DND-41 (cell line): ENCODE results near the gene IDH2.
"Not testable (repeated sequence)": the region's sequence is repeated elsewhere in the genome, so short reads cannot be mapped to it uniquely, and the experiment has no call there.

Source experiments
- ATAC-seq: fragments of 200-7000 bp; cut with Tn5 transposase; 3 replicates; pipeline ENCODE4 v1.9.1; 2021; ENCODE audit warnings: low read depth; ENCODE audit not compliant: insufficient read depth
- DNase-seq: peaks from one replicate; pipeline ENCODE4 v3.0.0-alpha.2; 2020
- H2AFZ ChIP-seq: 2 replicates; pipeline ENCODE4 v1.6.0; 2012; ENCODE audit warnings: low read depth, low read length
- H3K27ac ChIP-seq: 2 replicates; pipeline ENCODE4 v1.5.1; 2012; ENCODE audit warnings: low read length, inconsistent platforms
- H3K27me3 ChIP-seq: fragments of 200-600 bp; sonication (generic); 2 replicates; pipeline ENCODE4 v1.6.0; 2012; ENCODE audit warnings: low read length, mild to moderate bottlenecking, inconsistent platforms; ENCODE audit not compliant: insufficient read depth, poor library complexity
- H3K36me3 ChIP-seq: 2 replicates; pipeline ENCODE4 v1.5.1; 2012; ENCODE audit warnings: low read length, inconsistent platforms; ENCODE audit not compliant: insufficient read depth
- H3K4me1 ChIP-seq: 2 replicates; pipeline ENCODE4 v1.5.1; 2012; ENCODE audit warnings: mild to moderate bottlenecking, low read length; ENCODE audit not compliant: insufficient read depth
- H3K4me2 ChIP-seq: 2 replicates; pipeline ENCODE4 v1.6.0; 2012; ENCODE audit warnings: mild to moderate bottlenecking, moderate library complexity, low read length, inconsistent platforms; ENCODE audit not compliant: insufficient read depth
- H3K4me3 ChIP-seq, 2 experiments: fragments of 200-600 bp in 1 of 2; shearing (Covaris generic) in 1 of 2; 2 replicates each; pipeline ENCODE4 v1.5.1; 2012 to 2016; ENCODE audit warnings: inconsistent platforms in 2 of 2, low read length in 2 of 2, mild to moderate bottlenecking in 2 of 2, low read depth in 1 of 2, moderate library complexity in 1 of 2
- H3K79me2 ChIP-seq: 2 replicates; pipeline ENCODE4 v1.6.0; 2012; ENCODE audit warnings: low read length, inconsistent platforms; ENCODE audit not compliant: insufficient read depth
- H3K9ac ChIP-seq: 2 replicates; pipeline ENCODE4 v1.6.0; 2012; ENCODE audit warnings: low read depth, mild to moderate bottlenecking, inconsistent platforms, low read length, moderate library complexity
- H3K9me3 ChIP-seq: 2 replicates; pipeline ENCODE4 v1.5.1; 2012; ENCODE audit warnings: low read length, moderate library complexity, mild to moderate bottlenecking, inconsistent platforms; ENCODE audit not compliant: insufficient read depth, severe bottlenecking
- H4K20me1 ChIP-seq: 2 replicates; pipeline ENCODE4 v1.6.0; 2012; ENCODE audit warnings: low read length; ENCODE audit not compliant: insufficient read depth
- EZH2 ChIP-seq: IDR thresholded peaks from 3 replicates; pipeline ENCODE4 v1.6.1; 2012; ENCODE audit warnings: borderline replicate concordance, low read depth, mild to moderate bottlenecking, moderate library complexity, low read length, inconsistent platforms; ENCODE audit not compliant: severe bottlenecking
- TF ChIP-seq, protein P1 (sequence below): IDR thresholded peaks from 2 replicates; pipeline ENCODE4 v1.5.1; 2012; ENCODE audit warnings: borderline replicate concordance, low read length, moderate library complexity, mild to moderate bottlenecking; ENCODE audit not compliant: poor library complexity, severe bottlenecking; ENCODE audit errors: extremely low read depth

The IDH2 gene

DNA sequence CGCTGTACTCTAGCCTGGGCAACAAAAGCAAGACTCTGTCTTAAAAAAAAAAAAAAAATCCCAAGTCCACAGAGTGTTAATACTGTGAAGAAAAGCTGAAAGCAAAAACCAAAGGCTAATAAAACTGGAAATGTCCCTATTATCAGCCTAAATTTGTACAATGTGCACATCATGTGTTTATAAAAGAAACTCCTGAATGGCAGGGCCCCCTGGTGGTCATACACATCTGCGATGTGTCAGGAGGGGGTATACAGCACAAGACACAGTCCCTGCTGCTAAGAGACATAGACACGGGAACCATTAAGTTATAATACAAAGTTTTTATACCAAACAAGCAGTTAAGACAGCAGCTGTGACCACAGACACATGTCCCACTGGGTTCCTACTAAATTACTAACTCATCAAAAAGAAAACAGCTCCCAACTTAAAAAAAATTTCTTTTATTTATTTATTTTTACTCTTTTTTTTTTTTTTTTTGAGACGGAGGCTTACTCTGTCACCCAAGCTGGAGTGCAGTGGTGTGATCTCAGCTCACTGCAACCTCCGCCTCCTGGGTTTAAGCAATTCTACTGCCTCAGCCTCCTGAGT lies 31.0 kb downstream of the IDH2 start:
- no peaks in the 10 kb centered on the region for H3K27me3 ChIP-seq
- H3K4me3 ChIP-seq: no peak overlapping the region
- TF ChIP-seq EZH2: no peak
- TF ChIP-seq, protein P1, sequence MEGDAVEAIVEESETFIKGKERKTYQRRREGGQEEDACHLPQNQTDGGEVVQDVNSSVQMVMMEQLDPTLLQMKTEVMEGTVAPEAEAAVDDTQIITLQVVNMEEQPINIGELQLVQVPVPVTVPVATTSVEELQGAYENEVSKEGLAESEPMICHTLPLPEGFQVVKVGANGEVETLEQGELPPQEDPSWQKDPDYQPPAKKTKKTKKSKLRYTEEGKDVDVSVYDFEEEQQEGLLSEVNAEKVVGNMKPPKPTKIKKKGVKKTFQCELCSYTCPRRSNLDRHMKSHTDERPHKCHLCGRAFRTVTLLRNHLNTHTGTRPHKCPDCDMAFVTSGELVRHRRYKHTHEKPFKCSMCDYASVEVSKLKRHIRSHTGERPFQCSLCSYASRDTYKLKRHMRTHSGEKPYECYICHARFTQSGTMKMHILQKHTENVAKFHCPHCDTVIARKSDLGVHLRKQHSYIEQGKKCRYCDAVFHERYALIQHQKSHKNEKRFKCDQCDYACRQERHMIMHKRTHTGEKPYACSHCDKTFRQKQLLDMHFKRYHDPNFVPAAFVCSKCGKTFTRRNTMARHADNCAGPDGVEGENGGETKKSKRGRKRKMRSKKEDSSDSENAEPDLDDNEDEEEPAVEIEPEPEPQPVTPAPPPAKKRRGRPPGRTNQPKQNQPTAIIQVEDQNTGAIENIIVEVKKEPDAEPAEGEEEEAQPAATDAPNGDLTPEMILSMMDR: peak; percentile 85
- peak; percentile 78 for DNase-seq
- no peaks in the 10 kb centered on the region for H3K4me1 ChIP-seq
- no peak overlapping the region for H3K9ac ChIP-seq
- no peaks in the 10 kb centered on the region for H3K79me2 ChIP-seq
- no peak overlapping the region for H3K27ac ChIP-seq
- no peaks in the 10 kb centered on the region for H4K20me1 ChIP-seq
- no peaks in the 10 kb centered on the region for H3K9me3 ChIP-seq
- ATAC-seq: peak; percentile 92
- no peak overlapping the region for H3K4me2 ChIP-seq
- H2AFZ ChIP-seq: no peak overlapping the region
- peaks cover 58% of the 10 kb centered on the region for H3K36me3 ChIP-seq

DNA sequence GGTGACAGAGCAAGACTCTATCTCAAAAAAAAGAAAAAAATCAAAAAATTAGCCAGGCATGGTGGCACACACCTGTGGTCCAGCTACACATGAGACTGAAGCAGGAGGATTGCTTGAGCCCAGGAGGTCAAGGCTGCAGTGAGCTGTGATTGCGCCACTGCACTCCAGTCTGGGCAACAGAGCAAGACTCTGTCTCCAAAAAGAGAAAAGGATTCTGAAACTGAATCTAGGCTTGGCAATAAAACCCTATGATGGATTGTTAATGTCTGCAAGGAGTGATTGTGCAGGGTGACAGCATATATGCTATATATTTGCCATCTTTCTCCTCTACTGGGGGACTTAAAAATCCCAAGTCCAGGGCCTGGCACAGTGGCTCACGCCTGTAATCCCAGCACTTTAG lies 31.6 kb downstream of the IDH2 start:
- not testable (repeated sequence) for H3K79me2 ChIP-seq, ATAC-seq, H3K4me1 ChIP-seq, H3K27ac ChIP-seq, H3K4me2 ChIP-seq, H3K9me3 ChIP-seq, H2AFZ ChIP-seq, H3K9ac ChIP-seq, H3K4me3 ChIP-seq, DNase-seq, H3K27me3 ChIP-seq, H4K20me1 ChIP-seq
- peaks cover 51% of the 10 kb centered on the region for H3K36me3 ChIP-seq

DNA sequence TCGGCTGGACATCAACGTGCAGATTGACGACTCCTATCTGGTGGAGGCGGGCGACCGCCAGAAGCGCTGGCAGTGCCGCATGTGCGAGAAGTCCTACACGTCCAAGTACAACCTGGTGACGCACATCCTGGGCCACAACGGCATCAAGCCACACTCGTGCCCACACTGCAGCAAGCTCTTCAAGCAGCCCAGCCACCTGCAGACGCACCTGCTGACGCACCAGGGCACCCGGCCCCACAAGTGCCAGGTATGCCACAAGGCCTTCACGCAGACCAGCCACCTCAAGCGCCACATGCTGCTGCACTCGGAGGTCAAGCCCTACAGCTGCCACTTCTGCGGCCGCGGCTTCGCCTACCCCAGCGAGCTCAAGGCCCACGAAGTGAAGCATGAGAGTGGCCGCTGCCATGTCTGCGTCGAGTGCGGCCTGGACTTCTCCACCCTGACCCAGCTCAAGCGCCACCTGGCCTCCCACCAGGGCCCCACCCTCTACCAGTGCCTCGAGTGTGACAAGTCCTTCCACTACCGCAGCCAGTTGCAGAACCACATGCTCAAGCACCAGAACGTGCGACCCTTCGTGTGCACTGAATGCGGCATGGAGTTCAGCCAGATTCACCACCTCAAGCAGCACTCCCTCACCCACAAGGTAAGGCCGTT lies 34.2 kb downstream of the IDH2 start:
- Histone ChIP-seq H3K79me2 (no peaks in the 10 kb centered on the region), H3K4me3 (no peak overlapping the region), H3K9ac (no peak overlapping the region), H3K36me3 (peaks cover 31% of the 10 kb centered on the region), H3K27ac (no peak overlapping the region), H3K4me1 (no peaks in the 10 kb centered on the region), H3K9me3 (no peaks in the 10 kb centered on the region), H4K20me1 (peaks cover 5% of the 10 kb centered on the region; the same call in 1 of the 2 replicates), H3K4me2 (no peak overlapping the region), H2AFZ (no peak overlapping the region), H3K27me3 (no peaks in the 10 kb centered on the region)
- no peak for DNase-seq
- no peak for ATAC-seq
- TF ChIP-seq, protein P1: no peak
- TF ChIP-seq EZH2: no peak

DNA sequence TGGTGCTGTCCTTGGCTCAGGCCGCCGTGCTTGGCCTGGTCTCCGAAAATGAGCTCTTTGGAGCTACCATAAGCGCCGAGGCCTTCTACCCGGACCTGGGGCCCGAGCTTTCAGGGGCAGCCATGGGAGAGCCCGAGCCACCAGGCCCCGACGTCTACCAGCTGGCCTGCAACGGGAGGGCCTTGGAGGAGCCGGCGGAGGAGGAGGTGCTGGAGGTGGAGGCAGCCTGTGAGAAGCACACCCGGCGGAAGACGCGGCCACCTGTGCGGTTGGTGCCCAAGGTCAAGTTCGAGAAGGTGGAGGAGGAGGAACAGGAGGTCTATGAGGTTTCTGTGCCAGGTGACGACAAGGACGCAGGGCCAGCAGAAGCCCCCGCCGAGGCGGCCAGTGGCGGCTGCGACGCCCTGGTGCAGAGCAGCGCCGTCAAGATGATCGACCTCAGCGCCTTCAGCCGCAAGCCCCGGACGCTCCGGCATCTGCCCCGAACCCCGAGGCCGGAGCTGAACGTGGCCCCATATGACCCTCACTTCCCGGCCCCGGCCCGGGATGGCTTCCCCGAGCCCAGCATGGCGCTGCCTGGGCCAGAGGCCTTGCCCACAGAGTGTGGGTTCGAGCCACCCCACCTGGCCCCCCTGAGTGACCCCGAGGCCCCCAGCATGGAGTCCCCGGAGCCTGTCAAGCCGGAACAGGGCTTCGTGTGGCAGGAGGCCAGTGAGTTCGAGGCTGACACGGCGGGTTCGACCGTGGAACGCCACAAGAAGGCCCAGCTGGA lies 34.9 kb downstream of the IDH2 start:
- no peak for ATAC-seq
- H3K79me2 ChIP-seq: no peaks in the 10 kb centered on the region
- H3K27ac ChIP-seq: no peak overlapping the region
- H3K9me3 ChIP-seq: no peaks in the 10 kb centered on the region
- no peak overlapping the region for H3K4me2 ChIP-seq
- H3K27me3 ChIP-seq: no peaks in the 10 kb centered on the region
- DNase-seq: no peak
- H3K4me1 ChIP-seq: no peaks in the 10 kb centered on the region
- no peak overlapping the region for H3K9ac ChIP-seq
- H3K4me3 ChIP-seq: no peak overlapping the region
- no peak for TF ChIP-seq EZH2
- TF ChIP-seq, protein P1: no peak
- H4K20me1 ChIP-seq: peaks cover 5% of the 10 kb centered on the region; the same call in 1 of the 2 replicates
- H2AFZ ChIP-seq: no peak overlapping the region
- H3K36me3 ChIP-seq: peaks cover 24% of the 10 kb centered on the region
